CD14-positive monocyte (primary cell): ENCODE measurements around the gene IMPACT. TPM values are rescaled to one million over a fixed set of nuclear protein-coding genes. Genes with fewer than 3 reads are reported as not detected.

Experiments used
- DNase-seq, 3 donors: peaks; one replicate each; pipeline ENCODE4 v3.0.0-alpha.2; 2011 to 2022
- H2AFZ ChIP-seq: 2 replicates; pipeline ENCODE4 v1.6.0; 2012; ENCODE audit warnings: mild to moderate bottlenecking, low read depth, low read length, inconsistent platforms; ENCODE audit not compliant: insufficient read depth, poor library complexity, severe bottlenecking
- H3K27ac ChIP-seq, 2 donors: 1 replicate in 1 of 2; 2 replicates in 1 of 2; pipeline ENCODE4 v1.5.1; 2012 to 2013; ENCODE audit warnings: low read length in 2 of 2, control low read depth in 1 of 2, inconsistent platforms in 1 of 2, low read depth in 1 of 2, mild to moderate bottlenecking in 1 of 2
- H3K27me3 ChIP-seq, 2 donors: one replicate each; pipeline versions ENCODE4 v1.6.0 to v1.6.1; 2011 to 2013; ENCODE audit warnings: low read length in 2 of 2; ENCODE audit not compliant: control insufficient read depth in 2 of 2, insufficient read depth in 2 of 2
- H3K36me3 ChIP-seq, 2 donors: replicated peaks in 1 of 2; 1 replicate in 1 of 2; 2 replicates in 1 of 2; pipeline versions ENCODE4 v1.5.1 to v1.6.1; 2012 to 2013; ENCODE audit warnings: low read length in 2 of 2, control low read depth in 1 of 2, inconsistent platforms in 1 of 2, mild to moderate bottlenecking in 1 of 2; ENCODE audit not compliant: insufficient read depth in 2 of 2, control insufficient read depth in 1 of 2
- H3K4me1 ChIP-seq, 2 donors: 1 replicate in 1 of 2; 2 replicates in 1 of 2; pipeline versions ENCODE4 v1.5.1 to v1.6.1; 2012 to 2013; ENCODE audit warnings: low read length in 2 of 2, control low read depth in 1 of 2, inconsistent platforms in 1 of 2, mild to moderate bottlenecking in 1 of 2, moderate library complexity in 1 of 2; ENCODE audit not compliant: insufficient read depth in 2 of 2, control insufficient read depth in 1 of 2
- H3K4me2 ChIP-seq: replicated peaks from 2 replicates; pipeline ENCODE3; 2012; ENCODE audit warnings: low read length, moderate library complexity, mild to moderate bottlenecking; ENCODE audit not compliant: poor library complexity, severe bottlenecking; ENCODE audit errors: extremely low read depth
- H3K4me3 ChIP-seq, 3 experiments: fragments of 200-600 bp in 1 of 3; sonication (generic) in 1 of 3; replicated peaks in 1 of 3; 1 replicate in 2 of 3; 2 replicates in 1 of 3; pipeline ENCODE4 v1.5.1; 2011 to 2013; ENCODE audit warnings: low read length in 3 of 3, mild to moderate bottlenecking in 3 of 3, control low read depth in 2 of 3, low read depth in 2 of 3, inconsistent platforms in 1 of 3, moderate library complexity in 1 of 3
- H3K79me2 ChIP-seq: 2 replicates; pipeline ENCODE4 v1.6.0; 2012; ENCODE audit warnings: mild to moderate bottlenecking, control low read depth, inconsistent platforms, low read length, moderate library complexity; ENCODE audit not compliant: insufficient read depth
- H3K9ac ChIP-seq: 2 replicates; pipeline ENCODE4 v1.6.0; 2017; ENCODE audit warnings: low read length, mild to moderate bottlenecking; ENCODE audit not compliant: insufficient read depth, poor library complexity, severe bottlenecking
- H3K9me3 ChIP-seq, 2 donors: replicated peaks in 1 of 2; 1 replicate in 1 of 2; 2 replicates in 1 of 2; pipeline versions ENCODE4 v1.5.1 to v1.6.1; 2012 to 2013; ENCODE audit warnings: low read length in 2 of 2, control low read depth in 1 of 2; ENCODE audit not compliant: control insufficient read depth in 1 of 2, insufficient read depth in 1 of 2
- H4K20me1 ChIP-seq: 2 replicates; pipeline ENCODE4 v1.6.0; 2012; ENCODE audit warnings: mild to moderate bottlenecking, low read length, control low read depth, moderate library complexity; ENCODE audit not compliant: insufficient read depth
- H3K27ac Mint-ChIP-seq, 7 donors: one replicate each; pipeline ENCODE4 v1.8.0; 2020; ENCODE audit warnings: mild to moderate bottlenecking in 7 of 7, mixed read lengths in 7 of 7, moderate library complexity in 6 of 7, inconsistent platforms in 2 of 7
- H3K27me3 Mint-ChIP-seq, 3 donors: one replicate each; pipeline ENCODE4 v1.8.0; 2021 to 2022; ENCODE audit warnings: low read depth in 3 of 3, mild to moderate bottlenecking in 3 of 3, mixed read lengths in 3 of 3, moderate library complexity in 3 of 3, inconsistent platforms in 1 of 3
- H3K36me3 Mint-ChIP-seq, 2 donors: one replicate each; pipeline ENCODE4 v1.8.0; 2020; ENCODE audit warnings: mixed read lengths in 2 of 2, inconsistent platforms in 1 of 2, mild to moderate bottlenecking in 1 of 2
- H3K4me1 Mint-ChIP-seq: one replicate; pipeline ENCODE4 v1.8.0; 2020; ENCODE audit warnings: mild to moderate bottlenecking, mixed read lengths
- H3K4me3 Mint-ChIP-seq, 2 donors: one replicate each; pipeline ENCODE4 v1.8.0; 2020; ENCODE audit warnings: mild to moderate bottlenecking in 2 of 2, mixed read lengths in 2 of 2, moderate library complexity in 1 of 2
- H3K9me3 Mint-ChIP-seq, 7 donors: one replicate each; pipeline ENCODE4 v1.8.0; 2020 to 2022; ENCODE audit warnings: mixed read lengths in 7 of 7, mild to moderate bottlenecking in 6 of 7, moderate library complexity in 6 of 7, inconsistent platforms in 2 of 7
- WGBS: methylation state at CpG from one replicate; pipeline ENCODE4 v1.1.5; 2013; ENCODE audit warnings: missing lambda C conversion rate; ENCODE audit not compliant: insufficient coverage; 5-methylcytosine and 5-hydroxymethylcytosine counted together
- intact Hi-C, 2 donors: fragments of 100-400 bp; cut with micrococcal nuclease; formaldehyde crosslinking; loops; one replicate each; pipeline versions ENCODE4 v1.15.0 to v1.15.1; 2023
- polyA plus RNA-seq, 3 donors: library from polyadenylated mRNA; depleted of rRNA in 1 of 3; unstranded in 2 of 3; stranded (reverse) in 1 of 3; fragments of 300-500 nt in 2 of 3; fragments of >200 nt in 1 of 3; fragmentation: Illumina TruSeq in 2 of 3; gene quantifications; 1 replicate in 2 of 3; 2 replicates in 1 of 3; pipeline ENCODE4 v1.2.3, GENCODE V29; 2012 to 2021
- TF ChIP-seq, protein P1 (sequence below): fragments of 200-600 bp; IDR thresholded peaks from one replicate; pipeline ENCODE4 v1.8.0; 2022; ENCODE audit warnings: antibody characterized with exemption, mild to moderate bottlenecking

Gene IMPACT
- polyA plus RNA-seq, 3 donors: 8.9 to 19.7 (median 15.8) TPM

DNA sequence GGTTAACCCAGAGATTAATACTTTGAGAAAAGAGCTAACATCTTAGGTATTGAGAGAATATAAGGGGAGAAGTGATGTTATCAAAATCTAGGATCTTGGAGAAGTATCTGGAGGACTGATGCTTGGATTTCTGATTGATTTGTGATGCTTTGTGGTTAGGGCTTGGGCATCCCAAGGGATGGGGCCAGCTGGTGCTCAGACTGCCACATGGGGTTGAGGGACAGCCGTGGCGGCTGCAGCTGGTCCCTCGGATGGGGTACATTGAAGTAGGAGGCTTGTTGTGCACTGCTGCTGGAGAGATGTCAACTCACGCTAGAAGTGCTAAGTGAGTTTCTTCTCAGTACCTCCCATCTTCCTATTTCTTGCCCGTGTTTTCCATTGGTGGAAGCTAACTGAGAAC is 56.4 kb downstream of the IMPACT start:
- Mint-ChIP-seq H3K4me3 (no peak overlapping the region), H3K36me3 (peaks cover 0 to 3% of the 10 kb centered on the region in 2 donors), H3K27me3 (peaks cover 0 to 2% (median 1%) of the 10 kb centered on the region in 3 donors), H3K27ac (no peak overlapping the region), H3K4me1 (peaks cover 16% of the 10 kb centered on the region), H3K9me3 (peaks cover 4 to 8% (median 5%) of the 10 kb centered on the region in 7 donors)
- H3K9me3 ChIP-seq: no peaks in the 10 kb centered on the region
- H3K36me3 ChIP-seq: no peaks in the 10 kb centered on the region
- 100% methylated on average over 2 of the region's 5 CpGs for WGBS
- no peaks in the 10 kb centered on the region for H3K4me1 ChIP-seq
- H4K20me1 ChIP-seq: no peaks in the 10 kb centered on the region
- no peak overlapping the region for H3K4me2 ChIP-seq
- H3K4me3 ChIP-seq: no peak overlapping the region
- no peak for DNase-seq
- intact Hi-C loops: loop anchor here in 1 of 2 donors (10.0 kb wide), 1 partner anchor 308 kb away; no protein-coding TSS in a partner anchor
- H2AFZ ChIP-seq: no peak overlapping the region
- no peaks in the 10 kb centered on the region for H3K79me2 ChIP-seq
- H3K9ac ChIP-seq: no peak overlapping the region
- H3K27ac ChIP-seq: no peak overlapping the region
- H3K27me3 ChIP-seq: no peaks in the 10 kb centered on the region
- TF ChIP-seq, protein P1, sequence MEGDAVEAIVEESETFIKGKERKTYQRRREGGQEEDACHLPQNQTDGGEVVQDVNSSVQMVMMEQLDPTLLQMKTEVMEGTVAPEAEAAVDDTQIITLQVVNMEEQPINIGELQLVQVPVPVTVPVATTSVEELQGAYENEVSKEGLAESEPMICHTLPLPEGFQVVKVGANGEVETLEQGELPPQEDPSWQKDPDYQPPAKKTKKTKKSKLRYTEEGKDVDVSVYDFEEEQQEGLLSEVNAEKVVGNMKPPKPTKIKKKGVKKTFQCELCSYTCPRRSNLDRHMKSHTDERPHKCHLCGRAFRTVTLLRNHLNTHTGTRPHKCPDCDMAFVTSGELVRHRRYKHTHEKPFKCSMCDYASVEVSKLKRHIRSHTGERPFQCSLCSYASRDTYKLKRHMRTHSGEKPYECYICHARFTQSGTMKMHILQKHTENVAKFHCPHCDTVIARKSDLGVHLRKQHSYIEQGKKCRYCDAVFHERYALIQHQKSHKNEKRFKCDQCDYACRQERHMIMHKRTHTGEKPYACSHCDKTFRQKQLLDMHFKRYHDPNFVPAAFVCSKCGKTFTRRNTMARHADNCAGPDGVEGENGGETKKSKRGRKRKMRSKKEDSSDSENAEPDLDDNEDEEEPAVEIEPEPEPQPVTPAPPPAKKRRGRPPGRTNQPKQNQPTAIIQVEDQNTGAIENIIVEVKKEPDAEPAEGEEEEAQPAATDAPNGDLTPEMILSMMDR: no peak

DNA sequence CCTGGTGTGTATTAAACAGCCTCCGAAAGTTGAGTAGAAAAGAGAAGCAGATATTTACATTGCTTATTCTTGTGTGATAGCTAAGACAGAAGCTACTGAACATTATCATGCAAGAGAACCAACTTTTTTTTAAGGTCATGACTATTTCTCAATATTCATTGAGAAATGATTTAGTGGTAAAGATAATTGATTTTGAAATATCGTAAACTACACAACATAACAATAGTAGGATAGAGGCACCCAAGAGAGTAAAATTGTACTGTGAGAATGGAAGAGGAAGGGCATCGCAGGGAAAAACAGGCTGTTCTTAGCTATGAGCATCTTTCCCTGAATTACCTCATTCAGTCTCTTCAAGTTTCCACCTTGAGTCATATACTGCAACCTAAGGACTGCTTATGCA is 59.2 kb downstream of the IMPACT start:
- Histone ChIP-seq H3K27me3 (no peaks in the 10 kb centered on the region), H3K9me3 (no peaks in the 10 kb centered on the region), H3K9ac (no peak overlapping the region), H3K4me1 (no peaks in the 10 kb centered on the region), H4K20me1 (no peaks in the 10 kb centered on the region), H3K36me3 (no peaks in the 10 kb centered on the region), H3K27ac (no peak overlapping the region), H3K4me2 (no peak overlapping the region), H3K4me3 (no peak overlapping the region), H3K79me2 (no peaks in the 10 kb centered on the region), H2AFZ (peak overlapping the region; percentile 41)
- H3K36me3 Mint-ChIP-seq: no peaks in the 10 kb centered on the region
- no CpG with 5 or more reads among the region's 3 CpGs for WGBS
- TF ChIP-seq, protein P1: no peak
- no peak for DNase-seq
- peaks cover 0 to 3% (median 0%) of the 10 kb centered on the region in 7 donors for H3K9me3 Mint-ChIP-seq
- no peak overlapping the region for H3K27ac Mint-ChIP-seq
- intact Hi-C loops: loop anchor here (5.0 to 10.0 kb wide), 4 partner anchors 123 to 311 kb away; no protein-coding TSS in a partner anchor
- H3K4me3 Mint-ChIP-seq: no peak overlapping the region
- peaks cover 21% of the 10 kb centered on the region for H3K4me1 Mint-ChIP-seq
- H3K27me3 Mint-ChIP-seq: peaks cover 0 to 6% (median 1%) of the 10 kb centered on the region in 3 donors
